CD4-positive, alpha-beta T cell (primary cell): ENCODE data around the gene TYROBP. TPM values are rescaled to one million over a fixed set of nuclear protein-coding genes. Genes with fewer than 3 reads are reported as not detected.

Source experiments
- ATAC-seq: fragments of 200-7000 bp; cut with Tn5 transposase; one replicate; pipeline ENCODE4 v1.10.0; 2022; ENCODE audit warnings: mild to moderate bottlenecking; ENCODE audit not compliant: poor library complexity
- CTCF ChIA-PET: fragments of 350-600 bp; sonication (Branson Sonifier 250); formaldehyde crosslinking; loops from one replicate; lab custom pipeline; 2021; ENCODE audit warnings: antibody characterized with exemption, inconsistent platforms; lab: Charles Lee
- POLR2A ChIA-PET: fragments of 350-600 bp; sonication (Branson Sonifier 250); formaldehyde crosslinking; loops from one replicate; lab custom pipeline; 2021; ENCODE audit warnings: antibody characterized with exemption, inconsistent platforms; lab: Charles Lee
- DNase-seq, 14 experiments: peaks; one replicate each; pipeline ENCODE4 v3.0.0-alpha.2; 2013 to 2020; ENCODE audit warnings: mixed read lengths in 2 of 14
- H3K27ac ChIP-seq, 2 donors: one replicate each; pipeline versions ENCODE4 v1.5.1 to v1.7.0; 2013; ENCODE audit warnings: low read length in 2 of 2, low read depth in 1 of 2, mild to moderate bottlenecking in 1 of 2
- H3K27me3 ChIP-seq, 2 experiments: 1 replicate in 1 of 2; 2 replicates in 1 of 2; pipeline versions ENCODE4 v1.6.1 to v1.7.0; 2013; ENCODE audit warnings: low read length in 2 of 2, control low read depth in 1 of 2, mild to moderate bottlenecking in 1 of 2, moderate library complexity in 1 of 2; ENCODE audit not compliant: insufficient read depth in 2 of 2, control insufficient read depth in 1 of 2
- H3K36me3 ChIP-seq: one replicate; pipeline ENCODE4 v1.6.1; 2013; ENCODE audit warnings: low read length, control low read depth; ENCODE audit not compliant: insufficient read depth
- H3K4me1 ChIP-seq: one replicate; pipeline ENCODE4 v1.6.1; 2013; ENCODE audit warnings: low read length, control low read depth; ENCODE audit not compliant: insufficient read depth
- H3K4me3 ChIP-seq: one replicate; pipeline ENCODE4 v1.5.1; 2013; ENCODE audit warnings: mild to moderate bottlenecking, low read length, moderate library complexity
- H3K9me3 ChIP-seq, 2 experiments: 1 replicate in 1 of 2; 2 replicates in 1 of 2; pipeline versions ENCODE4 v1.6.1 to v1.7.0; 2013; ENCODE audit warnings: low read length in 2 of 2, mild to moderate bottlenecking in 2 of 2, control low read depth in 1 of 2, moderate library complexity in 1 of 2; ENCODE audit not compliant: control insufficient read depth in 1 of 2, insufficient read depth in 1 of 2
- H3K27ac Mint-ChIP-seq: one replicate; pipeline ENCODE4 v1.8.0; 2020; ENCODE audit warnings: mixed read lengths
- H3K27me3 Mint-ChIP-seq: one replicate; pipeline ENCODE4 v1.8.0; 2021; ENCODE audit warnings: mixed read lengths
- H3K36me3 Mint-ChIP-seq: one replicate; pipeline ENCODE4 v1.8.0; 2021; ENCODE audit warnings: low read depth, mixed read lengths
- H3K4me1 Mint-ChIP-seq: one replicate; pipeline ENCODE4 v1.8.0; 2021; ENCODE audit warnings: low read depth, mixed read lengths
- H3K4me3 Mint-ChIP-seq: one replicate; pipeline ENCODE4 v1.8.0; 2020; ENCODE audit warnings: mild to moderate bottlenecking, mixed read lengths
- H3K9me3 Mint-ChIP-seq: one replicate; pipeline ENCODE4 v1.8.0; 2020; ENCODE audit warnings: mixed read lengths
- CTCF ChIP-seq: fragments of 200-600 bp; IDR thresholded peaks from one replicate; pipeline ENCODE4 v1.8.0; 2022; ENCODE audit warnings: antibody characterized with exemption, mild to moderate bottlenecking
- intact Hi-C, 2 experiments: fragments of 100-400 bp; cut with DNase I in 1 of 2; cut with micrococcal nuclease in 1 of 2; formaldehyde crosslinking; loops; one replicate each; pipeline versions ENCODE4 v1.15.1 to v1.9.0; 2023 to 2025; cut with DNase I, micrococcal nuclease
- total RNA-seq, 174 experiments: library from RNA in 2 of 174; stranded (reverse) in 2 of 174; gene quantifications; one replicate each; pipeline ENCODE4 v1.2.3 and lab custom pipeline; 2021 to 2026

TYROBP gene
- total RNA-seq, 2 experiments from 2014 or later, result 6.0 to 7.6 TPM

GRCh38 chr19:35858311-35858710 lies 49.8 kb downstream of the TYROBP start:
- POLR2A ChIA-PET, result no interaction called here
- peaks cover 79% of the 10 kb centered on the region for H3K27me3 Mint-ChIP-seq
- ATAC-seq, result no peak

DNA sequence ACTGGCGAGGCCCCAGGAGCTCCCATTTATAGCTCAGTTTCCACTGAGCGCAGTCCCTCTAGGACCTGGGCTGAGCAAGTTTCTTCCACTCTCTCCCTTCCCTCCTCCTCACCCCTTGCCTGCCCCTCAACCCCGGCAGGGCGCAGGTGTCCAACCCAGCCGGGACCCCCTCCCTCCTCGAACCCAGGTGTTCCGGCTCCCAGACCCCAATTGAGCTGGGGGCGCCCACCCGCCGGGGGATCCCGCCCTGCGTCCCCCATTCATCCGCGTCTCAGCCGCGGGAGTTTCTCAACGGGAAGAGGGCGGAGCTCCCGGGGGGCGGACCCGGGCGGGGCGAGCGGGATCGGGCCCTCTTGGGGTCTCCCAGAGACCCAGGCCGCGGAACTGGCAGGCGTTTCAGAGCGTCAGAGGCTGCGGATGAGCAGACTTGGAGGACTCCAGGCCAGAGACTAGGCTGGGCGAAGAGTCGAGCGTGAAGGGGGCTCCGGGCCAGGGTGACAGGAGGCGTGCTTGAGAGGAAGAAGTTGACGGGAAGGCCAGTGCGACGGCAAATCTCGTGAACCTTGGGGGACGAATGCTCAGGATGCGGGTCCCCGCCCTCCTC lies 51.4 kb downstream of the TYROBP start, which contains the start of gene KIRREL2:
KIRREL2 (plus strand) TSS at position 366 of the 604 bp plus-strand sequence; CDS start at position 575, 209 bp downstream.
- intact Hi-C loops, result no loop called here
- Histone ChIP-seq H3K27ac (no peak within 1 kb of the TSS), H3K4me1 (peaks cover 24% of the 10 kb centered on the region), H3K27me3 (peaks cover 51 to 54% of the 10 kb centered on the region in 2 experiments), H3K4me3 (peak within 1 kb of the TSS; percentile 62), H3K9me3 (peaks cover 0 to 29% of the 10 kb centered on the region in 2 experiments), H3K36me3 (no peaks in the 10 kb centered on the region)
- DNase-seq (peak in 6 of 14 experiments; percentile 9 to 45 (median 30)), ATAC-seq (peak; percentile 44)
- no peaks in the 10 kb centered on the region for H3K9me3 Mint-ChIP-seq
- H3K4me1 Mint-ChIP-seq, result peaks cover 5% of the 10 kb centered on the region
- H3K4me3 Mint-ChIP-seq, result peak within 1 kb of the TSS; percentile 80
- H3K27me3 Mint-ChIP-seq, result peaks cover 83% of the 10 kb centered on the region
- ChIA-PET CTCF (interaction anchor here (0.8 kb wide), 1 partner anchor 102 kb away, joined by 4 read pairs; no protein-coding TSS in a partner anchor), POLR2A (interaction anchor here (0.6 kb wide), 1 partner anchor 321 kb away, joined by 3 read pairs; no protein-coding TSS in a partner anchor)
- H3K36me3 Mint-ChIP-seq, result no peaks in the 10 kb centered on the region
- TF ChIP-seq CTCF, result no peak
- H3K27ac Mint-ChIP-seq, result no peak within 1 kb of the TSS

More at GRCh38 chr19:35858311-35858710, 49.8 kb downstream of the TYROBP start:
- peaks cover 24% of the 10 kb centered on the region for H3K4me1 ChIP-seq
- CTCF ChIA-PET, result no interaction called here
- peaks cover 58 to 63% of the 10 kb centered on the region in 2 experiments for H3K27me3 ChIP-seq
- intact Hi-C loops, result no loop called here
- H3K9me3 ChIP-seq, result peaks cover 0 to 32% of the 10 kb centered on the region in 2 experiments
- Mint-ChIP-seq H3K4me3 (peak overlapping the region; percentile 1), H3K9me3 (no peaks in the 10 kb centered on the region), H3K4me1 (peaks cover 5% of the 10 kb centered on the region), H3K36me3 (no peaks in the 10 kb centered on the region), H3K27ac (no peak overlapping the region)
- H3K36me3 ChIP-seq, result no peaks in the 10 kb centered on the region
- TF ChIP-seq CTCF, result no peak
- no peak for DNase-seq
- H3K4me3 ChIP-seq, result no peak overlapping the region
- H3K27ac ChIP-seq, result no peak overlapping the region

Other genes with a start within 250 kb of the TYROBP start
- under 1 TPM; 0.36 to 0.47 TPM for gene UPK1A, start 241.8 kb downstream of the TYROBP start, total RNA-seq
- 1 to 10 TPM; 2.2 to 3.3 TPM for gene ZBTB32, start 203.7 kb downstream of the TYROBP start, total RNA-seq
- gene KMT2B, start 190.3 kb downstream of the TYROBP start, total RNA-seq, result 10 to 100 TPM; 59.4 to 59.7 TPM
- gene IGFLR1, start 165.8 kb downstream of the TYROBP start, total RNA-seq, result 10 to 100 TPM; 40.3 to 43.1 TPM
- gene U2AF1L4, start 162.9 kb downstream of the TYROBP start, total RNA-seq, result 10 to 100 TPM; 74.6 to 85.8 TPM
- gene PSENEN, start 162.6 kb downstream of the TYROBP start, total RNA-seq, result 1 to 10 TPM; 7.3 to 9.4 TPM
- gene LIN37, start 159.7 kb downstream of the TYROBP start, total RNA-seq, result 1 to 10 TPM; 4.8 to 6.0 TPM
- not detected for gene HSPB6, start 151.3 kb downstream of the TYROBP start, total RNA-seq
- gene PROSER3, start 150.1 kb downstream of the TYROBP start, total RNA-seq, result 10 to 100 TPM; 19.4 to 22.6 TPM
- 10 to 100 TPM; 16.4 to 19.5 TPM for gene ARHGAP33, start 132.7 kb downstream of the TYROBP start, total RNA-seq
- not detected for gene PRODH2, start 95.5 kb downstream of the TYROBP start, total RNA-seq
- gene NPHS1, start 55.8 kb downstream of the TYROBP start, total RNA-seq, result not detected
- under 1 TPM in 1 of 2 experiments, not detected in 1; 0.14 TPM for gene KIRREL2, start 51.4 kb downstream of the TYROBP start, total RNA-seq
- gene APLP1, start 39.7 kb downstream of the TYROBP start, total RNA-seq, result not detected
- 10 to 100 TPM; 26.5 to 30.1 TPM for gene NFKBID, start 7.8 kb downstream of the TYROBP start, total RNA-seq
- 10 to 100 TPM; 72.4 to 78.6 TPM for gene HCST, start 5.8 kb downstream of the TYROBP start, total RNA-seq
- gene LRFN3, start 28.1 kb upstream of the TYROBP start, total RNA-seq, result 1 to 10 TPM; 4.2 to 4.5 TPM
- 1 to 10 TPM; 4.3 to 5.4 TPM for gene SDHAF1, start 86.9 kb upstream of the TYROBP start, total RNA-seq
- 1 to 10 TPM; 1.6 TPM for gene SYNE4, start 100.5 kb upstream of the TYROBP start, total RNA-seq
- gene ALKBH6, start 105.9 kb upstream of the TYROBP start, total RNA-seq, result 10 to 100 TPM; 38.1 to 41.8 TPM
- under 1 TPM; 0.47 to 0.85 TPM for gene CLIP3, start 124.6 kb upstream of the TYROBP start, total RNA-seq
- gene THAP8, start 146.0 kb upstream of the TYROBP start, total RNA-seq, result under 1 TPM; 0.38 to 0.53 TPM
- 1 to 10 TPM; 2.0 to 2.6 TPM for gene WDR62, start 146.6 kb upstream of the TYROBP start, total RNA-seq
- not detected for gene OVOL3, start 202.8 kb upstream of the TYROBP start, total RNA-seq
- gene POLR2I, start 206.6 kb upstream of the TYROBP start, total RNA-seq, result 10 to 100 TPM; 29.2 to 31.1 TPM
- gene TBCB, start 207.2 kb upstream of the TYROBP start, total RNA-seq, result 10 to 100 TPM; 67.5 to 68.0 TPM
- 100 to 1,000 TPM; 167 to 177 TPM for gene CAPNS1, start 231.8 kb upstream of the TYROBP start, total RNA-seq
- gene COX7A1, start 244.2 kb upstream of the TYROBP start, total RNA-seq, result not detected